Nucleus accumbens (tissue), 56 donors: ENCODE data around the gene ASIP.
A peak's percentile ranks its signal among the peaks of the same experiment; 100 is the strongest.
"Not testable (repeated sequence)": the region's sequence is repeated elsewhere in the genome, so short reads cannot be mapped to it uniquely, and the experiment has no call there.

Source experiments
- DNase-seq, 56 donors: peaks; one replicate each; lab custom pipeline; 2025; lab: John Stamatoyannopoulos, UW

The ASIP gene

DNA sequence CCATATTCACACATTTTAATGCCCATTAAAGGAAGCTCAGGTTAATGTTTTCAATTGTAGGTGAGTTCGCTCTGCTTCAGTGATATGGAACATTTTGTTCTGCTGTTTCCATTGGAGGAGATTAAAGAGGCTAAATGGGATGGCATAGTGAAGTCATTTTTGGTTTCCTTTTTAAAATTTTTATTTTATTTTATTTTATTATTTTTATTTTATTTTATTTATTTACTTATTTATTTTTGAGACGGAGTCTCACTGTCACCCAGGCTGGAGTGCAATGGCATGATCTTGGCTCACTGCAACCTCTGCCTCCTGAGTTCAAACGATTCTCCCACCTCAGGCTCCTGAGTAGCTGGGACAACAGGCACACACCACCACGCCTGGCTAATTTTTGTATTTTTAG lies 792 bp downstream of the ASIP start:
- not testable (repeated sequence) for DNase-seq

DNA sequence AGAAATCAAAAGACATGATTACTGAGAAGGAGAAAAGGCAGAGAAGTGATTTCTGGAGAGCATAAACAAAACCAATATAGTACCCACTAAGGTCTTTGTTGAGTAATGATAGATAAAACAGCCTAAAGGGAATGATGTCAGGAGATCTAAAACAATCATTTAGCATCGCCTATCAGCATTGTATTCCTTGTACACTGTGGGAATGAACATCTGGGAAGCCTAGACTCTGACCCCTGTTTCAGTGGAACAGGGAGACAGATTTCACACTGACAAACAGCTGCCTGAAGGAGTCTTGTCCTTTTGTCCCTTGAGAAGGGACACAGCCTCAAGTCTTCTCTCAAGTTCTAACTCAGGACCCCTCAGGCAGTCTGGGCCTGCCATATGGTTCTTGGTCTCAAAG lies 1.7 kb downstream of the ASIP start:
- no peak for DNase-seq

DNA sequence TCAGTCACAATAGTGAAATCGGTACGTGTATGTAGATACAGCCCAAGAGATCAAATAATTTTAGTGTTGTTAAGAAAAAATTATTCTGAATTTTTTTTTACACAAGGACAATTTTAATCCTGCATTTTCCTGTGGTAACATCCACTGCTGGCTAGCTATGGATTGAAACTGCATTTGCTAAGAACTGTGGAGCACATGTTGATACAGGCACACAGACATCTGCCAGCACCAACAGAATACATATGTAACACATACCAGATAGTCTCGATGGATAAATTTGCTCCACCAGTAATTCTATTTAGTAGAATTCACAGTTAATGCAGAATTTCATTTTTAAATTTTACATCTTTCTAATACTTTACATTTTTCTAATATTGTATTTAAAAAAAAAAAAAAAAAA lies 2.2 kb downstream of the ASIP start:
- no peak for DNase-seq

DNA sequence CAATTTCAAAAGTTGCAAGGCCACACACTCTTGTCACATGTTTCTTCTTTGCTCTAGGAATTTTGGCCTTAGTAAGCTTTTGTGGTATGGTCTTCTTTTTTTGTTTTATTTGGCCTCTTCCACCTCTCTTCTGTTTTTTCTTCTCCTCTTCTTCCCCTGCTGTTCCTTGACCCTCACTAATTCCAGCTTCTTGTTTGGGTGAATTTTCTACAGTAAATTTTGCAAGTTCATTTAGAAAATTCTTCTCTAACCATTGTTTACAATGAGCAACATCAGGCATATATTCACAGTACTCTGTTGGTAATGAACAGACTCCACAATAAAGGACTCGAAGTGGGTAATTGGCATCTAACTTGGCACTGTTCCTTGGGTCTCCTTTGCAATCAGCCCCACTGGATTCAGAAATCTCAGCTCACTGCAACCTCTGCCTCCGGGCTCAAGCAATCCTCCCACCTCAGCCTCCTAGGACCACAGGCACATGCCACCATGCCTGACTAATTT lies 5.0 kb downstream of the ASIP start:
- no peak for DNase-seq

DNA sequence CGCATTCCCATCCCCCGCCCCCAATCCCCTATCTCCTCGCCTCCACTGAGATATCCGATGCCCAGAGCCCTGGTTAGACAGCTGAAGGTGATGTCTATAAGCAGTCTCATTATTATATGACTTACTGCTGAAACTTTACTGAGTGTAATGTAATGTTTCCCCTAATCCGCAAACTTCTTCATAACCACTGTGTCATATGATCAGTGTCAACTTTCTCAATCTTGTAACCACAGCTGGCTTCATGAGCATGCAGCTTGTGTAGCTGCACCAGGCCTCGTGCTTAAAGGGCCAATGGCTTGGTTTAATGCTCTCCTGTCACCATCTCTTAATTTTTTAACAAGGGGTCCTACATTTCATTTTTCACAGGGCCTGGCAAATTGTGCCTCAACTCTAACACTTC lies 8.1 kb downstream of the ASIP start:
- no peak for DNase-seq

DNA sequence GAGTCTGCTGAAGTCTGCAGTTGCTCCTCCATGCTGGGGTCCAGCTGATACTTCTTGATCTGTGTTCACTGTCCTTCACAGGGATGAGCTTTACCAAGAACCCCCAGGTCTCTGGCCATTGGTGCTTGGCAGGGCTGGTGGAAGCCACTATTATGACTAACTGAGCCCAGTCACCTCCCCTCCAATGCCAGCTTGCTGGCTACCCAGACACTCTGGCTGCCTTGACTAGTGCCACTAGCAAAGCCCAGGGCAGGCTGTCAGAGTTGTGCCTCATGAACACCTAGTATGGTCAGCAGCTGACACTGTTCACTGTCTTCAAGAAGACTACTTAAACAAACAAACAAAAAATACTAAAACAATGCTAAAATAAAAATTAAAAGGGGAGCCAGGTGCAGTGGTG lies 8.8 kb downstream of the ASIP start:
- DNase-seq: no peak

DNA sequence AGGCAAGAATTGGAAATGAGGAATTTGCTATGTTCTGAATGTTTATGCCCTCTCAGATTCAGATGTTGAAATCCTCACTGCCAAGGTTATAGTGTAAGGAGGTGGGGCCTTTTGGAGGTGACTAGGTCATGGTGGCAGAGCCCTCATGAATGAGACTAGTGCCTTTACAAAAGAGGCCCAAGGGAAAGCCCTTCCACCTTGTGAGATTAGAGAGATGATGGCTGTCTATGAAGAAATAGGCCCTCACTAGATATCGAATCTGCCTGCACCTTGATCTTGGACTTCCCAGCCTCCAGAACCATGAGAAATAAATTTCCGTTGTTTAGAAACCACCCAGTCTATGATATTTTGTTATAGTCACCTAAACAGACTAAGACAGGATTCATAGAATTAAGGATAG lies 10.4 kb downstream of the ASIP start:
- DNase-seq: no peak

DNA sequence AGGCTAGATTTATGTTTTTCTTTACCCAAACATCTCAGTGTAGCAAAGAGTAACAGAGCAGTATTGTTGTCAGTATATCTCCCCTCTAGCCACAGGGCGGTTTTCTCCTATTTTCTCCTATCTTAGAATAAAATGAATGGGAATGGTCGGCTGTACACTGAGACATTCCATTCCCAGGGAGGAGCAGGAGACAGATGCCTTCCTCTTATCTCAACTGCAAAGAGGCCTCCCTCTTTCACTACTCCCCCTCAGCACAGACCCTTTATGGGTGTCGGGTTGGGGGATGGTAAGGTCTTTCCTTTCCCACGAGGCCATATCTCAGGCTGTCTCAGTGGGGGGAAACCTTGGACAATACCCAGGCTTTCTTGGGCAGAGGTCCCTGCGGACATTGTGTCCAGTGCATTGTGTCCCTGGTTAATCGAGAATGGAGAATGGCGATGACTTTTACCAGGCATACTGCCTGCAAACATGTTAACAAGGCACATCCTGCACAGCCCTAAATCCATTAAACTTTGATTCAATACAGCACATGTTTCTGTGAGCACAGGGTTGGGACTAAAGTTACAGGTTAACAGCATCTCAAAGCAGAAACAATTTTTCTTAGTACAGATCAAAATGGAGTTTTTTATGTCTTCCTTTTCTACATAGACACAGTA lies 11.3 kb downstream of the ASIP start:
- not testable (repeated sequence) for DNase-seq

DNA sequence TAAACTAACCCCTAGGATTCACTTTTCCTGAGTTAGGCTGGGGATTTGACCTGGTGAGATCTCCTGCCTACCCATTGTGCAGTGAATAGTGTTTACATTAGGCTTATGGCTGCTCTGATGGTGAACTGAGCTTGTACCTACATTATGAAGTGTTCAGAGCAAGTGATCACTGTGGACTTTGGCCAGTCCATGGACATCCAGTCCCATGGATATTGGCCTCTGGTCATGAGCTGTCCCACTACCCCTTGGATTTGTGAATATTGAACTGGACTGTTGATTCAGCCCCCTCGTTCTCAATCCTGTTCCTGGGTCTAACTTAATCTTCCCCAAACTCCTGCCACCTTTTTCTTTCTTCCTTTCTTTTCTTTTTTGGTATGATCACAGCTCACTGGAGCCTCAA lies 13.8 kb downstream of the ASIP start:
- no peak for DNase-seq

DNA sequence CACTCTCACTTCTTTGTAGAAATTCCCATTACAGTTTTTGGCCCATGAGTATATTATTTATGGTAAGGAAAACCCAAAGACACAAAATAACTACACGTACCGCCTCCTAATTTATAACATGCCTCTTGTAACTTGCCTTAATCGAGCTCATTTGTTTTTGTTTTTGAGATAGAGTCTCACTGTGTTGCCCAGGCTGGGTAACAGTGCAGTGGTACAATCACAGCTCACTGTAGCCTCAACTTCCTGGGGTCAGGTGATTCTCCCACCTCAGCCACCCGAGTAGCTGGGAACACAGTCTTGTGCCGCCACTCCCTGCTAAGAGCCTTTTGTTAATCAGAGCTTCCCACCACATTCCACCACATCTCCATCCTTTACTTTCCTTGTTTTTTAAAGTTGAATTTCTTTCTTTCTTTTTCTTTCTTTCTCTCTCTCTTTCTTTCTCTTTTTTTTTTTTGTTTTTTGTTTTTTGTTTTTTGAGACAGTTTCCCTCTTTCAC lies 15.5 kb downstream of the ASIP start:
- no peak for DNase-seq

DNA sequence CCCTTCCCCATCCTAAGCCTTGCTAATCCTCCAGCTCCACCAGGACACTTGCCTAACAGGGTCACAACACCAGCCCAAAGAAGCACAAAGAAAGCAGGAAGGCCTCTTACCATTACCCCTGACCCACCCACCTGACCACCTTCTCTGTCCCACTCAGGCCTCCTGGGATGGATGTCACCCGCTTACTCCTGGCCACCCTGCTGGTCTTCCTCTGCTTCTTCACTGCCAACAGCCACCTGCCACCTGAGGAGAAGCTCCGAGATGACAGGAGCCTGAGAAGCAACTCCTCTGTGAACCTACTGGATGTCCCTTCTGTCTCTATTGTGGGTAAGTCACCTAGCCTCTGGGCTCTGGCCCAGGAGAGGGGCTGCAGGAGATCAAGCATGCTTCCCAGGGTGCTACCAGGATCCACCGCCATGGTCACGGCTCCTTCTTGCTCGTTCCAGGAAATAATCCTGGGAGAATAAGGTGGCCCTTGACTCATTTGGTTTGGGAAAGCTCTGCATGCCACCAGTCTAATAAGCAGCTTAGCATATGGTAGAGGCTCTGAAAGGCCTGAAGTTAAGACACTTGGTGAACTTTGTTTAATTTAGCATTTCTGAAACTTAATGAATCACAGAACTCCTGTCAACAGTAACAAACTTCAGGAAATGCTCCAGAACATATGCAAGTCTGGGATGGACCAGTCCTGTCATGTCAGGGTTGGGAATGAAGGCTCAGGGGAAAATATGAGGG lies 19.2 kb downstream of the ASIP start:
- DNase-seq: no peak

DNA sequence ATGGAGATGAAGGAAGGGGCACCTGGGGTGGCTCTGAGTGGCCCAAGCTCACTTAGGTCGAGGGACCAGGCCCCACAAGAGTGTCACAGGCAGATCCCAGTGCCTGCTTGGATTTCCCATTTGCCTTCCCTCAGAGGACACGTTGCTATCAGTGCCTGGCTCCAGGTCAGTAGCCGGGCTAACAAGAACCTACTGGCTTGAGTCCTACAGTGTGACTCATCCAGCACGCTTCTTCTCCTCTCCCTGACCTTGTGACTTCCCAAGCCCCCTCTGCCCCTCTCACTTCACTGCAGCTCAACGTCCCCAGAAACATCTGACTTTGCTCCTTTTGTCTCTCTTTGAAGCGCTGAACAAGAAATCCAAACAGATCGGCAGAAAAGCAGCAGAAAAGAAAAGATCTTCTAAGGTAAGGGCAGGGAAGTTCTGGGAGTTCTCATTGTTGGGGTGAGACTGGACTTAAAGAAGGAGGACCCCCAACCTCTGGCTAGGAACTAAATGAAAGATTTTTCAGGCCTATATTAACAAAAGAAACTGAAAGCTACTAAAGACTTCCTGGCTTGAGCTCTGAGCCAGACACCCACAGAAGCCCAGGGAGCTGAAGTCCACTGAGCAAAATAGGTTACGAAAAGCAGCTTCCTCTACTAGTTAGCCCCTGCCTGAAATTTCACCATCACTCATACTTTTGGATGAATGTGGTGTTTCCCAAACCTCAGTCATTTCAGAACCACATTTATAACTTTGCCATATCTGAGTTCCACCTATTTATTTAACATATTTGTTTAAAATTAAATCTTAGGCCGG lies 21.5 kb downstream of the ASIP start:
- peak in 3 of 56 donors; percentile 0 to 20 (median 2) for DNase-seq

DNA sequence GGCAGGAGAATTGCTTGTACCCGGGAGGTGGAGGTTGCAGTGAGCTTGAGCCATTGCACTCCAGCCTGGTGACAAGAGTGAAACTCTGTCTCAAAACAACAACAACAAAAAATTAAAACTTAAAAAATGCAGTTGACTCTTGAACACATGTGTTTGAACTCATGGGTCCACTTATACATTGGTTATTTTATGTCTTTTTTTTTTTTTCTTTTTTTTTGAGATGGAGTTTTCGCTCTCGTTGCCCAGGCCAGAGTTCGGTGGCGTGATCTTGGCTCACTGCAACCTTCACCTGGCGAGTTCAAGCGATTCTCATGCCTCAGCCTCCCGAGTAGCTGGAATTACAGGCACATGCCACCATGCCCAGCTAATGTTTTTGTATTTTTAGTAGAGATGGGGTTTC lies 22.2 kb downstream of the ASIP start:
- not testable (repeated sequence) for DNase-seq

DNA sequence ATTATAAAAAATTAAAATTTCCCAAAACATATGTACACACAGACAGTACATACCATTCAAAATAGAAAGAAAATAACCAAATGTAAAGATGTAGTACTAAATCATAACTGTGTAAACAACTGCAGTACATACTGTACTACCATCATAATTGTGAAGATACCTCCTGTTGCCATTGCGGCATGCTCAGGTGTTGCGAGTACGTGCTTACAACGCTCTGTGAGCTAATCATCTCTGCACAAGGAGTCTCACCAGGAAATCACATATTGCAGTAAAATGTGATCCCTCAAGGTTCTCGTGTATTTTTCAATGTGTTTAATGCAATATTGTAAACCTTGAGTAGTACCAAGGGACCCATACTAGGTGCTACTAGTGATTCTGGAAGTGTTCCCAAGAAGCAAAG lies 22.9 kb downstream of the ASIP start:
- no peak for DNase-seq

DNA sequence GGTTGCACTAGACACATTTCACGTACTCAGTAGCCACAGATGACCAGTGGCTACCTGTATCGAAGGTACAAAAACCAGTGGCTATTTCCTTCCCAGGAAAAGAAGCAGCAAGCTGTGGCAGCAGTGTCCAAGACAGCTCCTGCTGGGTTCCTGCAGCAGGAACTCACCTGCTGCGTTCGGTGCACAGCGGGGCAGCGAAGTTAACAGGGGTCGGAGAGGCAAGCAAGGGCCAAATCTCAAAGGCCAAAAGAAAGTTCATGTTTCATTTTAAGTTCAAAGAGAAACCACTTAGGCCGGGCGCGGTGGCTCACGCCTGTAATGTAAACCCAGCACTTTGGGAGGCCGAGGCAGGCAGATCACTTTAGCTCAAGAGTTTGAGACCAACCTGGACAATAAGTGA lies 26.9 kb downstream of the ASIP start:
- DNase-seq: no peak

DNA sequence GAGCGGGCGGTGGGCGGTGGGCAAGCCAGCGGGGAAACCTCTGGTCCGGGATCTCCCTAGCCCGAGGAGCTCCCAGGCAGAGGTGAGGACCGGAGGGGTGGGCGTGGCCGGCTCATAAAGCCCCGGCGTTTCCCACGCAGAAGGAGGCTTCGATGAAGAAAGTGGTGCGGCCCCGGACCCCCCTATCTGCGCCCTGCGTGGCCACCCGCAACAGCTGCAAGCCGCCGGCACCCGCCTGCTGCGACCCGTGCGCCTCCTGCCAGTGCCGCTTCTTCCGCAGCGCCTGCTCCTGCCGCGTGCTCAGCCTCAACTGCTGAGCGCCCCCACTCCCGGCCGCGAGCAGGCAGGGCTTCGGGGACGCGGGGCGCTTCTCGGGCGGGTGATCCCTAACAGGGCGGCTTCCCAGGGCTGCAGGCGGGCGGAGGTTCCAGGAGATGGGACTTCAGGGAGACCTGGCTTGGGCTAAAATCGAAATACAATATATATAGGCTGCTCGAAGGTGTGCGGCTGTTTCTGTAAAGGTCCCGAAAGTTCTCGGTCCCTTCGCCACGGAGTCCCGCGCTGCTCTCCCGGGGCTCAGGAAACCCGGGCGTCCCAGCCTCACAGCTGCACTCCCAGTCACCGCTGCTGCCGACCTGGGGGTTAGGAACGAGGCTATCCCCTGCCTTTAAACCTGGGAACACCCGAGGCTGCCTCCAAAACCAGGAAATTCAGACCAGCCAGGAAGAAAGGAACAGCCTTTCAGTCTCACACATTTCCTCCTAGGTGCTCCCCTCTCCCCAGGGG lies 27.8 kb downstream of the ASIP start:
- peak in 20 of 56 donors; percentile 1 to 35 (median 7) for DNase-seq

DNA sequence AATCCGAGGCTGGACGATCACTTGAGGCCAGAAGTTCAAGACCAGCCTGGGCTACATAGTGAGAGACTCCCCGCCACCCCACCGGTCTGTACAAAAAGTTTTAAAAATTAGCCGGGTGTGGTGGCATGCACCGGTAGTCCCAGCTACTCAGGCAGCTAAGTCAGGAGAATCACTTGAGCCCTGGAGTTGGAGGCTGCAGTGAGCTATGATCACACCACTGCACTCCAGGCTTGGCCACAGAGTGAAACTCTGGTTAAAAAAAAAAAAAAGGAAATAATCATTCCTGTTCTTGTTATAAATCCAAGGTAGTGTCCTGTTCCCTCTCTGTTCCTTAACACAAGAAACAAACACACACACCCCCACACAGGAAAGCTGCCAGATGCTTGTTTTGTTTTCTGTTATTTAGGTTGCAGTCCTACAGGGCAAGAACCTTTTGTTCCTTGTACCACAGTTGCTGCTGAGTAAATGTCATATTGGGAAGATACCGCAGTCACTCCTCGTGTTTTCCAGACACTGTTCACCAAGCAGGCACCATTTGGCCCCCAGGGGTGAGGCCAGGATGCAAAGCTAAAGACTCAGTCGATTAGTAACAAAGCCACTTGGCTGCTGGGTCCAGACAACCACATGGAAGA lies 28.9 kb downstream of the ASIP start:
- DNase-seq: no peak

DNA sequence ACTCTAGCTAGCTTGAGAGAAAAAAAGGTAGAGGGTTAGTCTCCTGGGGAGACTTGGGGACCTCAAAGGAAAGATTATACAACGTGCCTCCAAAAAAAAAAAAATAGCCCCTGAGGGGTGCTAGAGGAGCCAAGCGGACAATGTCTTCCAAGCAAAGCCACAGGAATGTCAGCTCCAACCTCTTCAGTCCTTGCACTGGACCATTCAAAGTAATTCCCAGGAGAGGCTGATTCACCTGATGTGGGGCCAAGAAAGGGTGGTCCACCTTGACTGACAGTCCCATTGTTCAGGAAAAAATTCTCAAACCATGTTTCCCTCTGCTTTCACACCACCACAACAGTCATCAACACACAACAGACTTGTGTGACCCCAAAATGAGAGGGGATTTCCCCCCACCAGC lies 30.7 kb downstream of the ASIP start:
- DNase-seq: no peak

DNA sequence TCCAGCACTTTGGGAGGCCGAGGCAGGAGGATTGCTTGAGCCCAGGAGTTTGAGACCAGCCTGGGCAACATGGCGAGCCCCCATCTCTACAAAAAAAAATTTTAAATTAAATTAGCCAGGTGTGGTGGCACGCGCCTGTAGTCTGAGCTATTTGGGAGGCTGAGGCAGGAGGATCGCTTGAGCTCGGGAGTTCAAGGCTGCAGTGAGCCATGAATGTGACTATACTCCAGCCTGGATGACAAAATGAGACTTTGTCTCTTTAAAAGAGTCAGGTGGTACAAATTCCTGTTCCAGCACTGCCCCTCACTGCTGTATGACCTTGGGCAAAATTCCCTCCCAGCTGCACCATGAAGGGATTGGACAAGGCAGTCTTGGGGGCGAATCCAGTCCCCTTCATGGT lies 33.5 kb downstream of the ASIP start:
- DNase-seq: no peak

DNA sequence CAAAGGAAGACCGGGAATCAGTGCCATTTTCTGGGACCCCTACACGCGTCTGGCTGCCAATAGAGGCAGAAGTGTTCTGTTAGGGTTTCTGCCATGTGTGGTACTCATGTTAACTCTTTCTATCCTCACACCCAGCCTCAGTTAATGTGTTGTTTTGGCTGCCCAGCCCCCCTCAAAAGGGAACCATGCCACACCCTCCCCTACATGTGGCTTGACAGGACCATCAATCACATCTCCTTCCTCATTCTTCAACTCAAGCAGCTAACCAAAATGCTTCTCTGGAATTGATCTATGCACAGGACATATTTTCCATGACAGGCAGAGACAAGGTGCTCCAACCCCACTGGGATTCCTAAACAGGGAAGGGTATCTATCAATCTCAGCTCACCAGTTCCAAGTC lies 40.0 kb downstream of the ASIP start:
- no peak for DNase-seq
